AG09309 (cell line): ENCODE measurements around the gene COQ8A.

Source experiments
- DNase-seq: peaks from one replicate; pipeline ENCODE4 v3.0.0-alpha.2; 2010; ENCODE audit warnings: low read depth
- H3K4me3 ChIP-seq: 2 replicates; pipeline ENCODE4 v1.5.1; 2011; ENCODE audit warnings: mild to moderate bottlenecking, low read depth, low read length, moderate library complexity; ENCODE audit not compliant: control insufficient read depth
- TF ChIP-seq, protein P1 (sequence below): IDR thresholded peaks from 2 replicates; pipeline ENCODE4 v1.5.1; 2011; ENCODE audit warnings: mild to moderate bottlenecking, low read depth, low read length, inconsistent platforms; ENCODE audit not compliant: insufficient read depth, control insufficient read depth; ENCODE audit errors: missing control alignments

The COQ8A gene

DNA sequence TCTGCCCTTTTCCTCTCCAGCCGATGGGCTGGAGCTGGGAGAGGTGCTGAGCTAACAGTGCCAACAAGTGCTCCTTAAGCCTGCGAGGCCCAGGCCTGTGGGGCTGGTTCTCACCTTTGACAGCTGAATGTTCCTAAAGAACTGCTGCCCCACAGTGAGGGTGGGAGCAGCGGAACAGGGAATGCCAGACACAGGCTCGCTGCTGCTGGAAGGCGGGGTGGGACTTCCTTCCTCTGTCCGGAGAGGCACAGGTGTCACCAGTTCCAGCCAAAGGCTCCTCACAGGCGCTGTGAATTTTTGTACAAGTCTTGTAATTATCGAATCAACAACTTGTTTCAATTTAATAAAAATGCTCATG, 47.1 kb downstream of the COQ8A start:
- no peak for DNase-seq
- no peak overlapping the region for H3K4me3 ChIP-seq
- TF ChIP-seq, protein P1, sequence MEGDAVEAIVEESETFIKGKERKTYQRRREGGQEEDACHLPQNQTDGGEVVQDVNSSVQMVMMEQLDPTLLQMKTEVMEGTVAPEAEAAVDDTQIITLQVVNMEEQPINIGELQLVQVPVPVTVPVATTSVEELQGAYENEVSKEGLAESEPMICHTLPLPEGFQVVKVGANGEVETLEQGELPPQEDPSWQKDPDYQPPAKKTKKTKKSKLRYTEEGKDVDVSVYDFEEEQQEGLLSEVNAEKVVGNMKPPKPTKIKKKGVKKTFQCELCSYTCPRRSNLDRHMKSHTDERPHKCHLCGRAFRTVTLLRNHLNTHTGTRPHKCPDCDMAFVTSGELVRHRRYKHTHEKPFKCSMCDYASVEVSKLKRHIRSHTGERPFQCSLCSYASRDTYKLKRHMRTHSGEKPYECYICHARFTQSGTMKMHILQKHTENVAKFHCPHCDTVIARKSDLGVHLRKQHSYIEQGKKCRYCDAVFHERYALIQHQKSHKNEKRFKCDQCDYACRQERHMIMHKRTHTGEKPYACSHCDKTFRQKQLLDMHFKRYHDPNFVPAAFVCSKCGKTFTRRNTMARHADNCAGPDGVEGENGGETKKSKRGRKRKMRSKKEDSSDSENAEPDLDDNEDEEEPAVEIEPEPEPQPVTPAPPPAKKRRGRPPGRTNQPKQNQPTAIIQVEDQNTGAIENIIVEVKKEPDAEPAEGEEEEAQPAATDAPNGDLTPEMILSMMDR = no peak

DNA sequence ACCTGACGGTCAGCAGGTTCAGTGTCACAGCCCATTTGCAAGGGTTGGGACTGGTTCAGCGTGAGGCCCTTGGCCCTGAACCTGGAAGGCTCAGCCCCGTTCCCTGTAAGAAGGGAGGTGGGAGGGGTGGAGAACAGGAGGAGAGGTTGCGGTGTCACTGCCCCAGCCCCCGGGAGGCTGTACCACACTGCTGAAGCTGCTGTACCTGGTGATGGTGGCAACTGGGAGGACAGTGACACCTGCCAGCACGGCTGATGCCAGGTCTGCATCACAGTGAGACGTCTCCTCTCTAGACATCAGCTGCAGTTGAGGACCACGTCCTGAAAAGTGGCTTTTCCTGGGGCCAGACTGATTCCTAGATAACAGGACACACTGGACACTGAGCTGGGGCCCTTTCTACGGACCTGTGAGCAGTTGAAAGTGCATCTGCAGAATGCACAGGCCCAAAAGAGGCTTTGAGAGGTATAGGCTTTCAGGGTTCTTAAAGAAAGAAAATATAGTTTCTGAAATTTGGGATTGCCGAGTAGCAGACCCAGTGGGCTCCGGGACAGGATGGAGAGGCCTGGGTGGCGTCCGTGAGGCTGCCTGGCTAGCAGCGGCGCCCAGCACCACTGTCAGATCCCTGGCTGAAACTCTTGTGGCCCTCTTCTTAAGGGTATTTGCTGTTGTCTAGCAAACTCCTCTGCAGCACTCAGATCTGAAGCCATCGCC, 47.7 kb downstream of the COQ8A start:
- no peak for DNase-seq
- H3K4me3 ChIP-seq = no peak overlapping the region
- TF ChIP-seq, protein P1 = no peak

DNA sequence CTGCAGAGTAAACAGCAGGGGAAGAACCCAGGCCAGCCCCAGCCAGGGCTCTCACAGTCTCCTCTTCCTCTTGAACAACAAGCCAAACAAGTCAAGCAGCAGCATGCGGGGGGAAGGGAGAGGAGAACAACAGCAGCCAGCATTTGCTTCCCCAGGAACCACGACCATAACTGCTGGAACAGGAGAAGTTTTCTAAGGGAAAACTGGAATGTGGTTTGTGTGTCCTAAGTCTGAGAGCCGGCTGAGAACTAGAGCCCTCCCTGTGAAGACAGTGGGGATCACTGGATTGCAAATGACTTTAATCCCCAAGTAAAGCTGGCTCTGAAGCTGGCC, 48.2 kb downstream of the COQ8A start:
- H3K4me3 ChIP-seq = no peak overlapping the region
- TF ChIP-seq, protein P1 = no peak
- DNase-seq = no peak

DNA sequence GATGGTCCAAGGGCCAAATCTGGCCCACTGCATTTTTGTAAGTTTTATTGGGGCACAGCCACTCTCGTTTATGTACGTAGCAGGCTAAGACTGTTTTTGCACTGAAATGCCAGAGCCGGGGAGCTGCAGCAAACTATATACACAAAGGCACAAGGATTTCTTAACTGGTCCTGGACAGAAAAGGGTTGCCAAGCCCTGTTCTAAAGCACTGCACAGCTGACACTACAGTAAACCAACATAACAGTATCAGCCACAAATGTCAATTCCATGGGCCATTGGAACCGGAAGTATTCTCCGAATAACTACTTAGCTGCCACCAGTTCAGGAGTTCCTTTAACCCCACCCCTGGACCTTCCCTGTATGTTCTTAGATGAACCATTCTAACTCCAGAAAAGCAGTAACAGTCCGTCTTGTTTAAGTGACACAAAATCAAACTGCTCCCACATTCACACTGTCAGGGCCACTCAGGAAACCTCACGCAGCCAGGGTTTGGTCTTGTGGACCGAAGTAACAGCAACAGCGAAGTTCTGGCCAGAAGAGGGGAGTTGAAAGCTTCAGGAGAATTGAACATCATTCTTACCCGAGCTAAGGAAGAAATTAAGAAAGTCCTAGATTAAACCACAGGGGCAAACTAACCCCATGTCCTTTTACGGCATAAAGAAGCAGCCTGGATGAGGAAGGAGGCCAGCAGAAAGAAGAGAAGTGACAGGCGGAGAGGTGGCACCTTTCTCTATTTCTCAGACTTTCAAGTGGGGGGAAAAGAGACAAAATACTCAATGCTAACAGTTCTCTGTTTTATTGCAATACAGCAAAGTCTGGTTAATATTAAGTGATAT, 49.2 kb downstream of the COQ8A start:
- TF ChIP-seq, protein P1 = no peak
- DNase-seq = no peak
- no peak overlapping the region for H3K4me3 ChIP-seq

DNA sequence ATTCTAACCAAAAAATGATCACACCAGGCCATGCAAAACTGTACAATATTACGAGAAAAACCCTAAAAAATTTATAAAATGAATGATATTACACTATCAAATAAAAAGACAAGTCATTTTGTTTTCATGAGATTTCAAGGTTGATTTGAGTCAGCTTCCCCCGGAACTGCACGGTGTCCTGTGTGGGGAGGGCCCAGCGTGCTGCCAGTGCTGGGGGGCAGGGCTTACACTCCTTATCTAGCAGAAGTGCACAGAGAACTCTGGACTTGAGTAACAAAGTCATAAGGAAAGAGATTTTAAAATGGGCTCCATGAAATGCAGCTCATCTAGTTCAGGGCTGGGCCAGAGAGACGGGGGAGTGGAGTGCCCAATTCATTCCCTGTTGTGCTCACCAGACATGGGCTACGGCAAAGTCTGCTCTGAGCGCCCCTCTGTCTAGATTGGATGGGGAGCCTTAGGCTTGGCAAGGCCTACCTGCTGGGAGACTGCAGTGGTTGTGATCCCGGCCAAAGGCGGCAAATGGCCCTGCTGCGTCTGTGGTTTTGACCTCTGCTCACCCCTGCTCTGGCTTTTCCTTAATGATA, 50.1 kb downstream of the COQ8A start:
- TF ChIP-seq, protein P1 = no peak
- no peak for DNase-seq

DNA sequence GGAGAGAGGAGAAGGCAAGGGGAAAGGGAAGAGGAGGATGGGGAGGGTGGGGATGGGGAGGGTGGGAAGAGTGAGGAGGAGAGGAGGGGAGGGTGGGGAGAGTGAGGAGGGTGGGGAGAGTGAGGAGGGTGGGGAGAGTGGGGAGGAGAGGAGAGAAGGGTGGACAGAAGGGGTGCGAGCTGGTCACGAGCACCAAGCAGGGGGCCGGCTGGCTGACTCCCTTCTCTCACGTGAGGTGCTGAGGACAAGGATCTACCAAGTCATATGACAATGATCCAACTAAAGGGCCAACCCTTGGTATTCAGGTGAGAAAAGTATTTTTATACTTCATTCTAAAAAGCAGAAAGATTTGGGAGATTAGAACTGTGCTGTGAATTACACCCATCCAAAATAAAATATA, 51.8 kb downstream of the COQ8A start:
- TF ChIP-seq, protein P1 = no peak
- no peak for DNase-seq
- no peak overlapping the region for H3K4me3 ChIP-seq

More for the DNA sequence above, 50.1 kb downstream of the COQ8A start:
- no peak overlapping the region for H3K4me3 ChIP-seq
